Nephron progenitor cell (in vitro differentiated cells): ENCODE results near the gene CHGA.

ENCODE experiments used
- DNase-seq: peaks from one replicate; pipeline ENCODE4 v3.0.0; 2021
- H3K27ac Mint-ChIP-seq: 2 replicates; pipeline ENCODE4 v1.8.0; 2021; ENCODE audit warnings: mild to moderate bottlenecking, moderate library complexity, mixed read lengths
- H3K27me3 Mint-ChIP-seq: 2 replicates; pipeline ENCODE4 v1.8.0; 2021; ENCODE audit warnings: mild to moderate bottlenecking, low read depth, mixed read lengths; ENCODE audit not compliant: poor library complexity
- H3K36me3 Mint-ChIP-seq: 2 replicates; pipeline ENCODE4 v1.8.0; 2021; ENCODE audit warnings: low read depth, mixed read lengths
- H3K4me1 Mint-ChIP-seq: 2 replicates; pipeline ENCODE4 v1.8.0; 2021; ENCODE audit warnings: mixed read lengths
- H3K4me3 Mint-ChIP-seq: 2 replicates; pipeline ENCODE4 v1.8.0; 2021; ENCODE audit warnings: mild to moderate bottlenecking, moderate library complexity, mixed read lengths
- H3K9me3 Mint-ChIP-seq: 2 replicates; pipeline ENCODE4 v1.8.0; 2021; ENCODE audit warnings: mild to moderate bottlenecking, moderate library complexity, mixed read lengths
- TF ChIP-seq, protein P1 (sequence below): fragments of 200-600 bp; sonication (generic); IDR thresholded peaks from 2 replicates; pipeline ENCODE4 v1.5.0; 2021; ENCODE audit warnings: antibody characterized with exemption

Gene CHGA

GRCh38 chr14:92951912-92952471 lies 29.0 kb downstream of the CHGA start:
- peak; percentile 89 for DNase-seq
- no peaks in the 10 kb centered on the region for H3K36me3 Mint-ChIP-seq
- no peak overlapping the region for H3K4me3 Mint-ChIP-seq
- peaks cover 6% of the 10 kb centered on the region for H3K4me1 Mint-ChIP-seq
- no peaks in the 10 kb centered on the region for H3K9me3 Mint-ChIP-seq
- TF ChIP-seq, protein P1, sequence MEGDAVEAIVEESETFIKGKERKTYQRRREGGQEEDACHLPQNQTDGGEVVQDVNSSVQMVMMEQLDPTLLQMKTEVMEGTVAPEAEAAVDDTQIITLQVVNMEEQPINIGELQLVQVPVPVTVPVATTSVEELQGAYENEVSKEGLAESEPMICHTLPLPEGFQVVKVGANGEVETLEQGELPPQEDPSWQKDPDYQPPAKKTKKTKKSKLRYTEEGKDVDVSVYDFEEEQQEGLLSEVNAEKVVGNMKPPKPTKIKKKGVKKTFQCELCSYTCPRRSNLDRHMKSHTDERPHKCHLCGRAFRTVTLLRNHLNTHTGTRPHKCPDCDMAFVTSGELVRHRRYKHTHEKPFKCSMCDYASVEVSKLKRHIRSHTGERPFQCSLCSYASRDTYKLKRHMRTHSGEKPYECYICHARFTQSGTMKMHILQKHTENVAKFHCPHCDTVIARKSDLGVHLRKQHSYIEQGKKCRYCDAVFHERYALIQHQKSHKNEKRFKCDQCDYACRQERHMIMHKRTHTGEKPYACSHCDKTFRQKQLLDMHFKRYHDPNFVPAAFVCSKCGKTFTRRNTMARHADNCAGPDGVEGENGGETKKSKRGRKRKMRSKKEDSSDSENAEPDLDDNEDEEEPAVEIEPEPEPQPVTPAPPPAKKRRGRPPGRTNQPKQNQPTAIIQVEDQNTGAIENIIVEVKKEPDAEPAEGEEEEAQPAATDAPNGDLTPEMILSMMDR = peak; percentile 97
- H3K27me3 Mint-ChIP-seq = peaks cover 3% of the 10 kb centered on the region
- no peak overlapping the region for H3K27ac Mint-ChIP-seq

DNA sequence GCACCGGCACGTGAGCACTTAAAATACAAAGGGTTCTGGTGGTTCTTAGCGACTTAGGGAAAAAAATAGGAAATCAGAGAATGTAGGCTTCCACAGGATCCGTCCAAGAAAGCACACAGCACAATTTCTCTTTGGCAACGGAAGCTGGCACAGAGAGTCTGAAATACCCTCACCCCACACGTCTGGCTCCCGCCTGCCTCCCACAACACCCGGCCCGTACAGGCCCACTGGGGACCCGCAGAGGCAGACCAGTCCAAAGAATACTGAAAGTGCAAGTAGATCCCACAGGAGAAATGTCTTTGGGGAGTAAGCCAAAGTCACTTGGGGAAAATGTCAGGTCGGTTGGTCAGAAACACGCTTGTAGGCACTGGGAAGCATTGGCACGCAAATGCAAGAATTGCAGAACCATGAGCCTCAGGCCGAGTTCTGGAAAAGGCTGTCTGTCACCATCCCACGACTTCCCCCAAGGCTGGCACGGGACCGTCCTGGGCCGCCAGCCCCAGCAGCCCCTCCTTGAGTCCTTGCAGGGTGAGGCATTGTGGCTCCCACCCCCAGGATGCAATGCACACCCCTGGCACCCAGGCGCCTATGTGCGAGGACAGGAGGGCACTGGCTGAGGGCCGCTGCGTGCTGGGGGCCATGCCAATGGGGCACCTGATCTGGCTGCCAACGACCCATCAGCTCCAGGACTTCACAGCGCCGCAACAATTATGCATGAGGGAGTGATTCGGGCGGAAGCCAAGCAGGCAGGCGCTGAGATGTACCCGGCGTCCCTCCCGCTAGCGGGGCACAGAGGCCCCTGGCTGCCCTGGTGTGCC lies 29.7 kb downstream of the CHGA start:
- H3K27ac Mint-ChIP-seq = no peak overlapping the region
- H3K4me3 Mint-ChIP-seq = no peak overlapping the region
- TF ChIP-seq, protein P1 = no peak
- H3K36me3 Mint-ChIP-seq = no peaks in the 10 kb centered on the region
- peaks cover 6% of the 10 kb centered on the region for H3K4me1 Mint-ChIP-seq
- peaks cover 3% of the 10 kb centered on the region for H3K27me3 Mint-ChIP-seq
- no peaks in the 10 kb centered on the region for H3K9me3 Mint-ChIP-seq
- DNase-seq = no peak

DNA sequence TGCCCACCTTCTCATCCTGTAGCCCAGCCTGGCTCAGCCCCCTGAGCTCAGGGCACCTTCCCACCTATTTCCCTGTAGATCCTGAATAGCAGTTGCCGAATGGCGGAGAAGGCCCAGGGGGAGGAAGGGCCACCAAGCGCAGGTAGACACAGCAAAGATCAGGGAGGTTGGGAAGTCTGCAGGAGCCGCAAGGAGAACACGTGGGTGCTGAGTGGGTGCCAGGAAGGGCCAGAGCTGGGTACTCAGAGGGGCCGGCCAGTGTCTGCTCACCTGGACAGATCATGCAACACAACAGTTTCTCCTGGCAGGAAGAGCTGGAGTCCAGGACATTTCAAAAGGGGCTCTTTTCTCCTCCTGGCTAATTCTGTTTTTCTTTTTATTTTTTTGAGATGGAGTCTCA lies 30.6 kb downstream of the CHGA start:
- H3K27ac Mint-ChIP-seq = no peak overlapping the region
- H3K36me3 Mint-ChIP-seq = no peaks in the 10 kb centered on the region
- H3K27me3 Mint-ChIP-seq = peaks cover 3% of the 10 kb centered on the region
- no peaks in the 10 kb centered on the region for H3K9me3 Mint-ChIP-seq
- peaks cover 8% of the 10 kb centered on the region for H3K4me1 Mint-ChIP-seq
- H3K4me3 Mint-ChIP-seq = no peak overlapping the region
- no peak for DNase-seq
- TF ChIP-seq, protein P1 = no peak

- TF ChIP-seq, protein P1 = no peak
- Mint-ChIP-seq H3K4me1 (peaks cover 22% of the 10 kb centered on the region), H3K27me3 (peaks cover 3% of the 10 kb centered on the region), H3K36me3 (no peaks in the 10 kb centered on the region), H3K27ac (no peak overlapping the region), H3K4me3 (no peak overlapping the region), H3K9me3 (no peaks in the 10 kb centered on the region)
- DNase-seq = no peak
Measured at GRCh38 chr14:92954933-92955332, 32.0 kb downstream of the CHGA start.

GRCh38 chr14:92955381-92955780 lies 32.4 kb downstream of the CHGA start:
- H3K4me3 Mint-ChIP-seq = no peak overlapping the region
- H3K9me3 Mint-ChIP-seq = no peaks in the 10 kb centered on the region
- no peak overlapping the region for H3K27ac Mint-ChIP-seq
- no peaks in the 10 kb centered on the region for H3K36me3 Mint-ChIP-seq
- TF ChIP-seq, protein P1 = no peak
- peaks cover 27% of the 10 kb centered on the region for H3K4me1 Mint-ChIP-seq
- H3K27me3 Mint-ChIP-seq = peaks cover 3% of the 10 kb centered on the region
- DNase-seq = no peak

DNA sequence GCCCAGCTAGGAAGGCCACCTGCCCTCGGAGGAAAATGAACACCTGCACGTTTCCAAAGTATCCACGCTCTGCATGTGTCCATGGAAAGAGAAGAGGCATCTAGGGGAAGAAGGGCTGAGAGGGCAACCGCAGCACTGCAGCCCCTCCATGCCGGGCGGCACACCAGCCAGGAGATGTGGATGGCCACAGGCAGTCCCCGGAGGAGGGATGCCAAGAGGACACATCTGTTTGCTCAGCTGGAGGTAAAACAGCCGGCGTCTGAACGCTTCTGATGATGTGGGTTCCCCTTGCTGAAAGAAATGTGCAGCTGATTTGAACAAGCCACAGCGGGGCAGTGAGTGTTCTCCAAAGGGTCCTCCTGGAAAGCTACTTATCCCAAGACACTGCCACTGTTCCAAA lies 34.0 kb downstream of the CHGA start:
- TF ChIP-seq, protein P1 = no peak
- peaks cover 3% of the 10 kb centered on the region for H3K27me3 Mint-ChIP-seq
- H3K4me1 Mint-ChIP-seq = peaks cover 33% of the 10 kb centered on the region
- H3K27ac Mint-ChIP-seq = no peak overlapping the region
- H3K9me3 Mint-ChIP-seq = no peaks in the 10 kb centered on the region
- no peak for DNase-seq
- H3K4me3 Mint-ChIP-seq = no peak overlapping the region
- peaks cover under 1% of the 10 kb centered on the region for H3K36me3 Mint-ChIP-seq
